ENCODE measurements around the gene ZBTB32.
"Not testable (repeated sequence)": the region's sequence is repeated elsewhere in the genome, so short reads cannot be mapped to it uniquely, and the experiment has no call there.

The ZBTB32 gene

GRCh38 chr19:35723671-35724070 is 19.3 kb downstream of the ZBTB32 start:
- no peaks in the 10 kb centered on the region for H3K27me3 Mint-ChIP-seq
- H3K9me3 Mint-ChIP-seq, result no peaks in the 10 kb centered on the region
- no peak overlapping the region for H3K4me3 Mint-ChIP-seq
- peak overlapping the region in 1 of 2 donors; percentile 76 for H3K27ac Mint-ChIP-seq
- no peak for ATAC-seq
- DNase-seq, result no peak
- H3K4me1 Mint-ChIP-seq, result peaks cover 53% of the 10 kb centered on the region

DNA sequence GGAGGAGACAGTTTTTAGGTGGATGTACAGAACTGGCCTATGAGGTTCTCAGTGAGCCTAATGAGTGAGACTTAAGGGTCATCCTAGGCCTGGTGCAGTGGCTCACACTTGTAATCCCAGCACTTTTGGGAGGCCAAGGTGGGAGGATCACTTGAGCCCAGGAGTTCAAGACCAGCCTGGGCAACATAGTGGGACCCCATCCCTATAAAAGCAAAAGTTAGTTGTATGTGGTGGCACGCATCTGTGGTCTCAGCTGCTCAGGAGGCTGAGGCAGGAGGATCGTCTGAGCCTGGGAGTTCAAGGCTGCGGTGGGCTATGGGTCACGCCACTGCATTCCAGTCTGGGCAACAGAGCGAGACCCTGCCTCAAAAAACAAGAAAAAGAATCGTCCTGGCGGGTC is 19.8 kb downstream of the ZBTB32 start:
- not testable (repeated sequence) for H3K4me3 Mint-ChIP-seq, ATAC-seq, H3K27me3 Mint-ChIP-seq, H3K9me3 Mint-ChIP-seq, DNase-seq
- Mint-ChIP-seq H3K4me1 (peaks cover 49% of the 10 kb centered on the region), H3K27ac (peak overlapping the region in 1 of 2 donors; percentile 80)

GRCh38 chr19:35724560-35724959 is 20.2 kb downstream of the ZBTB32 start:
- no peaks in the 10 kb centered on the region for H3K9me3 Mint-ChIP-seq
- H3K27me3 Mint-ChIP-seq, result no peaks in the 10 kb centered on the region
- H3K27ac Mint-ChIP-seq, result peak overlapping the region in 1 of 2 donors; percentile 80
- H3K4me1 Mint-ChIP-seq, result peaks cover 44% of the 10 kb centered on the region
- no peak for ATAC-seq
- DNase-seq, result no peak
- H3K4me3 Mint-ChIP-seq, result no peak overlapping the region

GRCh38 chr19:35725216-35725861 is 21.0 kb downstream of the ZBTB32 start:
- DNase-seq, result no peak

GRCh38 chr19:35727053-35727955 is 22.9 kb downstream of the ZBTB32 start:
- no peaks in the 10 kb centered on the region for H3K27me3 Mint-ChIP-seq
- H3K4me1 Mint-ChIP-seq, result peaks cover 23% of the 10 kb centered on the region
- H3K27ac Mint-ChIP-seq, result peak overlapping the region in 1 of 2 donors; percentile 9
- no peak overlapping the region for H3K4me3 Mint-ChIP-seq
- H3K9me3 Mint-ChIP-seq, result no peaks in the 10 kb centered on the region
- DNase-seq, result no peak
- ATAC-seq, result no peak

More at GRCh38 chr19:35725216-35725861, 21.0 kb downstream of the ZBTB32 start:
- Mint-ChIP-seq H3K4me3 (no peak overlapping the region), H3K27me3 (no peaks in the 10 kb centered on the region), H3K4me1 (peaks cover 38% of the 10 kb centered on the region), H3K27ac (peak overlapping the region; percentile 33 to 82), H3K9me3 (no peaks in the 10 kb centered on the region)
- no peak for ATAC-seq

DNA sequence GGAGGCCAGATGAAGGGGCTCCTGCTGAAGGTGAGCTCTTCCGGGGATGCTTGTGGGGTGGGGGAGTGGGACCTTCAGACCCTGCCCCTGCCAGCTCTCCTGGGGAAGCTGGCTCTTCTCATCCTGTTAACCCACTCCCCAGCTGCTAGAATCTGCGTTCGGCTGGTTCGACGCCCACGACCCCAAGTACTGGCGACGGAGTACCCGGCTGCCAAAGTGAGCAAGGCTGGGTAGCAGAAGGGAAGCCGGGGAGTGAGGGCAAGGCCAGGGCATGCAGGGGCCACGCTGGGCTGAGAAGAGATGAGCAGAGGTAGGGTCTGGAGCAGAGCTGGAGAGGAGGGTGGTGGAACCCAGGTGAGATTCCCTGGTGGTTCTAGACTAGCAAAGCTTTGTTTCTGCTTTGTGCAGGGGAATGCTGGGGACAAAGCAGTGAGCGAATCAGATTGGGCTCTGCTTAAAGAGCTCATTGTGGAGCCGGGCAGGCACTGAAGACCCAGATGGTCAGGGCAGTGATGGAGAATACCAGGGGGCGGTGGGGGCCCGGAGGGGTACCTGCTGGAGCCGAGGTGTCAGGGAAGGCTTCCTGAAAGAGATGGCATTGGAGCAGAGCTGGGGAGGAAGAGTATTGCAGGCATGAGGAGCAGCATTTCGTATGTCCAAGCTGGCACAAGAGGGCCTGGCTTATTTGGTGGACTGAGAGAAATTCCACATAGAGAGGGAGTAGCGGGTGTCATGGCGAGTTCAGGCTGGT is 23.8 kb downstream of the ZBTB32 start:
- DNase-seq, result no peak
- H3K4me1 Mint-ChIP-seq, result peaks cover 17% of the 10 kb centered on the region
- ATAC-seq, result no peak
- no peak overlapping the region for H3K4me3 Mint-ChIP-seq
- no peaks in the 10 kb centered on the region for H3K9me3 Mint-ChIP-seq
- H3K27ac Mint-ChIP-seq, result peak overlapping the region in 1 of 2 donors; percentile 14
- H3K27me3 Mint-ChIP-seq, result no peaks in the 10 kb centered on the region

GRCh38 chr19:35729021-35729420 is 24.7 kb downstream of the ZBTB32 start:
- no peaks in the 10 kb centered on the region for H3K9me3 Mint-ChIP-seq
- no peak for DNase-seq
- peaks cover 11% of the 10 kb centered on the region for H3K4me1 Mint-ChIP-seq
- no peak for ATAC-seq
- no peaks in the 10 kb centered on the region for H3K27me3 Mint-ChIP-seq
- peak overlapping the region in 1 of 2 donors; percentile 37 for H3K27ac Mint-ChIP-seq
- no peak overlapping the region for H3K4me3 Mint-ChIP-seq

DNA sequence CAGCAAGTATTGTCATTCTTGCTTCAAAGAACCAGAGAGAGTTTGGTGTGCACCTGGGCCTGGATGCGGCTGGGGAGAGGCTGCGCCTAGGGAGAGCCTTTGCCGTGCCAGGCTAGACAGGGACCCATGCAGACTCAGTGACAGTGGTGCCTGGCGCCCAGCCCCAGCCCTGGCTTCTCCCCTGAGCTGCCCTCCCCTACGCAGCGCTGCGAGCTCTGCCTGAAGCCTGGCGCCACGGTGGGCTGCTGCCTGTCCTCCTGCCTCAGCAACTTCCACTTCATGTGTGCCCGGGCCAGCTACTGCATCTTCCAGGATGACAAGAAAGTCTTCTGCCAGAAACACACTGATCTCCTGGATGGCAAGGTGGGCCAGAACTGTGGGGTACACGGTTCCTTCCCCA is 25.4 kb downstream of the ZBTB32 start:
- no peak overlapping the region for H3K4me3 Mint-ChIP-seq
- peaks cover 17% of the 10 kb centered on the region for H3K4me1 Mint-ChIP-seq

GRCh38 chr19:35730326-35730725 is 26.0 kb downstream of the ZBTB32 start:
- H3K4me1 Mint-ChIP-seq, result peaks cover 21% of the 10 kb centered on the region
- H3K27ac Mint-ChIP-seq, result peak overlapping the region in 1 of 2 donors; percentile 68
- no peaks in the 10 kb centered on the region for H3K27me3 Mint-ChIP-seq
- DNase-seq, result no peak
- H3K4me3 Mint-ChIP-seq, result no peak overlapping the region
- no peaks in the 10 kb centered on the region for H3K9me3 Mint-ChIP-seq
- no peak for ATAC-seq

More for the DNA sequence above, 25.4 kb downstream of the ZBTB32 start:
- Mint-ChIP-seq H3K9me3 (no peaks in the 10 kb centered on the region), H3K27ac (no peak overlapping the region), H3K27me3 (no peaks in the 10 kb centered on the region)
- DNase-seq, result no peak
- ATAC-seq, result no peak

DNA sequence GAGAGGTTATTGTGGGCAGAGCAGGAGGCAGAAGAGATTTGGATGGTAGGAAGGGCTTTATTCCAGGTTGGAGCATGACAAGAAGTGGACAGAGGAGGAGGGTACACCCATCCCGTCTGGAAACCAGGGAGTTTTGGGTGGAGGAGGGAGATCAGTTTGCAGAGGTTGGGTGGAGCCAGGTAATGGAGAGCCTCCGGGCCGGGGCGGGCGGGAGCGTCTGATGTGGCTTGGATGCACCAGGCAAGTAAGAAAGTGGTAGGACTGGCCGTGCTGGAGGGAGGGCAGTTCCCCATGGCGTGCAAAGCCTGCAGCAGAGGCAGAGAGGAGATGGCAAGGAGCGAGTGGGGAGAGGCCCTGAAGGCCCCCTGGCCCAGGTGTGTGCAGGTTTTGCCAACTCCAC is 27.0 kb downstream of the ZBTB32 start:
- no peak for DNase-seq
- Mint-ChIP-seq H3K4me3 (peak overlapping the region in 1 of 2 donors; percentile 2), H3K4me1 (peaks cover 23% of the 10 kb centered on the region), H3K27ac (peak overlapping the region in 1 of 2 donors; percentile 65), H3K27me3 (no peaks in the 10 kb centered on the region), H3K9me3 (no peaks in the 10 kb centered on the region)
- no peak for ATAC-seq

GRCh38 chr19:35731779-35732405 is 27.5 kb downstream of the ZBTB32 start:
- H3K9me3 Mint-ChIP-seq, result no peaks in the 10 kb centered on the region
- ATAC-seq (no peak), DNase-seq (no peak)
- H3K4me3 Mint-ChIP-seq, result no peak overlapping the region
- H3K27ac Mint-ChIP-seq, result peak overlapping the region in 1 of 2 donors; percentile 81
- peaks cover 29% of the 10 kb centered on the region for H3K4me1 Mint-ChIP-seq
- H3K27me3 Mint-ChIP-seq, result no peaks in the 10 kb centered on the region

DNA sequence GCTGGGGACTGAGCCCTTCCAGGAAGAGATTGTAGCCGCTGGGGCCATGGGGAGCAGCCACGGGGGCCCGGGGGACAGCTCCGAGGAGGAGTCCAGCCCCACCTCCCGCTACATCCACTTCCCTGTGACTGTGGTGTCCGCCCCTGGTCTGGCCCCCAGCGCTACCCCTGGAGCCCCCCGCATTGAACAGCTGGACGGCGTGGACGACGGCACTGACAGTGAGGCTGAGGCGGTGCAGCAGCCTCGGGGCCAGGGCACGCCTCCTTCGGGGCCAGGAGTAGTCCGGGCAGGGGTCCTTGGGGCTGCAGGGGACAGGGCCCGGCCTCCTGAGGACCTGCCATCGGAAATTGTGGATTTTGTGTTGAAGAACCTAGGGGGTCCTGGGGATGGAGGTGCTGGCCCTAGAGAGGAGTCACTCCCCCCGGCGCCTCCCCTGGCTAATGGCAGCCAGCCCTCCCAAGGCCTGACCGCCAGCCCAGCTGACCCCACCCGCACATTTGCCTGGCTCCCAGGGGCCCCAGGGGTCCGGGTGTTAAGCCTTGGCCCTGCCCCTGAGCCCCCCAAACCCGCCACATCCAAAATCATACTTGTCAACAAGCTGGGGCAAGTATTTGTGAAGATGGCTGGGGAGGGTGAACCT is 28.3 kb downstream of the ZBTB32 start:
- no peak overlapping the region for H3K4me3 Mint-ChIP-seq
- H3K4me1 Mint-ChIP-seq, result peaks cover 36% of the 10 kb centered on the region
- H3K27ac Mint-ChIP-seq, result peak overlapping the region in 1 of 2 donors; percentile 81
- H3K9me3 Mint-ChIP-seq, result no peaks in the 10 kb centered on the region
- DNase-seq (no peak), ATAC-seq (peak; percentile 5)
- H3K27me3 Mint-ChIP-seq, result no peaks in the 10 kb centered on the region

DNA sequence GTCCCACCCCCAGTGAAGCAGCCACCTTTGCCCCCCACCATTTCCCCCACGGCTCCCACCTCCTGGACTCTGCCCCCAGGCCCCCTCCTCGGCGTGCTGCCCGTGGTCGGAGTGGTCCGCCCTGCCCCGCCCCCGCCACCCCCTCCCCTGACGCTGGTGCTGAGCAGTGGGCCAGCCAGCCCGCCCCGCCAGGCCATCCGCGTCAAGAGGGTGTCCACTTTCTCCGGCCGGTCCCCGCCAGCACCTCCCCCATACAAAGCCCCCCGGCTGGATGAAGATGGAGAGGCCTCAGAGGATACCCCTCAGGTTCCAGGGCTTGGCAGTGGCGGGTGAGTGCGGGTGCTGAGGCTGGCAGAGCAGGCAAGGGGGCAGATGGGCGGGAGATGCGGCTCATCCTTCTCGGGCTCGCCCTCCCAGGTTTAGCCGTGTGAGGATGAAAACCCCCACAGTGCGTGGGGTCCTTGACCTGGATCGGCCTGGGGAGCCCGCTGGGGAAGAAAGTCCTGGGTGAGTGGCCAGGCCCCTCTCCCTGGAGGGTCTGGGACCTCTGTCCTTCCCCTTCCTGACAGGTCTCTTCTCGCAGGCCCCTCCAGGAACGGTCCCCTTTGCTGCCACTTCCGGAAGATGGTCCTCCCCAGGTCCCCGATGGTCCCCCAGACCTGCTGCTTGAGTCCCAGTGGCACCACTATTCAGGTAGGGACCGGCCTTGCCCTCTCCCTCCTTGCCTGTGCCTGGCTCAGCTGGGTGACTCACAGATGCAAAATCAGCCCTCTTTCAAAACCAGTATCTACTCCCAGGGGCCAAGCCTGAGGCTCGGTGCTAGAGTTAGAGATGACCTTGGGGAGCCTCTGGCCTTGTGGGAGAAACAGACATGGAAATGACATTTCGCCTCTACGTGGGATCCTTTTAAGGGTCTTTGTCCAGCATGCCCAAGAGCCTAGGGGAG is 29.1 kb downstream of the ZBTB32 start:
- ATAC-seq (no peak), DNase-seq (no peak)
- Mint-ChIP-seq H3K27me3 (no peaks in the 10 kb centered on the region), H3K4me1 (peaks cover 40% of the 10 kb centered on the region), H3K9me3 (no peaks in the 10 kb centered on the region), H3K4me3 (no peak overlapping the region), H3K27ac (peak overlapping the region; percentile 72 to 81)

- no peaks in the 10 kb centered on the region for H3K27me3 Mint-ChIP-seq
- peak overlapping the region in 1 of 2 donors; percentile 34 for H3K4me3 Mint-ChIP-seq
- ATAC-seq (no peak), DNase-seq (no peak)
- peaks cover 48% of the 10 kb centered on the region for H3K4me1 Mint-ChIP-seq
- no peaks in the 10 kb centered on the region for H3K9me3 Mint-ChIP-seq
- H3K27ac Mint-ChIP-seq, result peak overlapping the region in 1 of 2 donors; percentile 93
Measured at GRCh38 chr19:35734273-35734672, 29.9 kb downstream of the ZBTB32 start.

Measured in stimulated activated naive CD8-positive, alpha-beta T cell treated with anti-CD3 and anti-CD28 coated beads, Interleukin-15, amount 100 ng/mL, for 72 hours (primary cell).